IMR-90 (cell line): ENCODE results near the gene MEIS2. TPM values are rescaled to one million over a fixed set of nuclear protein-coding genes. Genes with fewer than 3 reads are reported as not detected.

Source experiments
- ATAC-seq: fragments of 200-7000 bp; cut with Tn5 transposase; 2 replicates; pipeline ENCODE4 v1.9.1; 2020; ENCODE audit warnings: low read depth, mild to moderate bottlenecking, moderate library complexity
- BruUV-seq: library from RNA; stranded (reverse); fragments of 400-500 nt; replicated peaks from 2 replicates; lab custom pipeline; 2021; lab: Mats Ljungman, UMichigan
- CTCF ChIA-PET: fragments of 300-600 bp; formaldehyde crosslinking; extraction: SDS; loops from one replicate; lab custom pipeline; 2021; ENCODE audit warnings: antibody characterized with exemption; lab: Yijun Ruan, JAX
- POLR2A ChIA-PET: fragments of 300-600 bp; sonication (Branson Sonifier 250); formaldehyde crosslinking; loops from one replicate; lab custom pipeline; 2022; ENCODE audit warnings: antibody characterized with exemption; ENCODE audit not compliant: unreplicated experiment; lab: Charles Lee
- DNase-seq: peaks from one replicate; pipeline ENCODE4 v3.0.0; 2013
- H2AFZ ChIP-seq: replicated peaks from 2 replicates; pipeline ENCODE3; 2013; ENCODE audit warnings: low read length, mild to moderate bottlenecking; ENCODE audit not compliant: poor library complexity
- H2AK5ac ChIP-seq: 2 replicates; pipeline ENCODE4 v1.6.1; 2013; ENCODE audit warnings: low read depth, low read length, inconsistent platforms
- H2AK9ac ChIP-seq: replicated peaks from 2 replicates; pipeline ENCODE3; 2013; ENCODE audit warnings: mild to moderate bottlenecking, low read depth, low read length, moderate library complexity; ENCODE audit not compliant: poor library complexity
- H2BK120ac ChIP-seq: 2 replicates; pipeline ENCODE4 v1.6.1; 2013; ENCODE audit warnings: low read depth, low read length, inconsistent platforms
- H2BK15ac ChIP-seq: 3 replicates; pipeline ENCODE4 v1.6.1; 2013; ENCODE audit warnings: low read depth, low read length, inconsistent platforms
- H2BK20ac ChIP-seq: 2 replicates; pipeline ENCODE4 v1.6.1; 2013; ENCODE audit warnings: low read depth, mild to moderate bottlenecking, inconsistent platforms, low read length, moderate library complexity
- H2BK5ac ChIP-seq: 2 replicates; pipeline ENCODE4 v1.6.1; 2013; ENCODE audit warnings: mild to moderate bottlenecking, low read depth, low read length, inconsistent platforms; ENCODE audit not compliant: poor library complexity, severe bottlenecking
- H3K14ac ChIP-seq: replicated peaks from 2 replicates; pipeline ENCODE4 v1.6.1; 2013; ENCODE audit warnings: low read depth, low read length, inconsistent platforms
- H3K18ac ChIP-seq: 2 replicates; pipeline ENCODE4 v1.6.1; 2013; ENCODE audit warnings: low read depth, low read length, control low read depth
- H3K23ac ChIP-seq: 2 replicates; pipeline ENCODE4 v1.6.1; 2013; ENCODE audit warnings: low read depth, low read length, inconsistent platforms
- H3K27ac ChIP-seq: 2 replicates; pipeline ENCODE4 v1.5.1; 2013; ENCODE audit warnings: mild to moderate bottlenecking, control low read depth, low read length; ENCODE audit not compliant: insufficient read depth
- H3K27me3 ChIP-seq: 2 replicates; pipeline ENCODE4 v1.6.1; 2013; ENCODE audit warnings: low read length; ENCODE audit not compliant: control insufficient read depth, insufficient read depth
- H3K36me3 ChIP-seq: 2 replicates; pipeline ENCODE4 v1.6.1; 2013; ENCODE audit warnings: low read length, mixed read lengths; ENCODE audit not compliant: control insufficient read depth, insufficient read depth
- H3K4ac ChIP-seq: 2 replicates; pipeline ENCODE4 v1.6.1; 2013; ENCODE audit warnings: low read depth, low read length, inconsistent platforms
- H3K4me1 ChIP-seq: 2 replicates; pipeline ENCODE4 v1.6.1; 2013; ENCODE audit warnings: low read length, mixed read lengths; ENCODE audit not compliant: control insufficient read depth, insufficient read depth
- H3K4me2 ChIP-seq: 2 replicates; pipeline ENCODE4 v1.6.1; 2013; ENCODE audit warnings: low read depth, mild to moderate bottlenecking, control low read depth, low read length, moderate library complexity
- H3K4me3 ChIP-seq: 2 replicates; pipeline ENCODE4 v1.5.1; 2013; ENCODE audit warnings: low read depth, mild to moderate bottlenecking, control low read depth, low read length, moderate library complexity; ENCODE audit not compliant: insufficient read depth
- H3K56ac ChIP-seq: 2 replicates; pipeline ENCODE4 v1.6.1; 2013; ENCODE audit warnings: low read length, inconsistent platforms; ENCODE audit not compliant: insufficient read depth; ENCODE audit errors: extremely low read depth
- H3K79me1 ChIP-seq, 2 experiments: 2 replicates each; pipeline ENCODE4 v1.6.1; 2013; ENCODE audit warnings: low read length in 2 of 2, inconsistent platforms in 1 of 2, low read depth in 1 of 2
- H3K9ac ChIP-seq: 2 replicates; pipeline ENCODE4 v1.6.1; 2013; ENCODE audit warnings: low read depth, low read length, control low read depth
- H3K9me1 ChIP-seq: 2 replicates; pipeline ENCODE4 v1.6.1; 2013; ENCODE audit warnings: low read length, inconsistent platforms; ENCODE audit not compliant: insufficient read depth
- H3K9me3 ChIP-seq: 2 replicates; pipeline ENCODE4 v1.6.1; 2013; ENCODE audit warnings: low read length; ENCODE audit not compliant: control insufficient read depth, insufficient read depth
- H4K20me1 ChIP-seq: 2 replicates; pipeline ENCODE4 v1.6.1; 2013; ENCODE audit warnings: low read length, inconsistent platforms; ENCODE audit not compliant: insufficient read depth
- H4K5ac ChIP-seq: 2 replicates; pipeline ENCODE4 v1.6.1; 2013; ENCODE audit warnings: mild to moderate bottlenecking, low read depth, low read length, control low read depth
- H4K8ac ChIP-seq, 2 experiments: 2 replicates each; pipeline ENCODE4 v1.6.1; 2013; ENCODE audit warnings: low read depth in 2 of 2, low read length in 2 of 2, control low read depth in 1 of 2, inconsistent platforms in 1 of 2
- H4K91ac ChIP-seq: 2 replicates; pipeline ENCODE4 v1.6.1; 2013; ENCODE audit warnings: low read depth, low read length, inconsistent platforms; ENCODE audit not compliant: insufficient read depth
- BHLHE40 ChIP-seq: fragments of 150-350 bp; IDR thresholded peaks from 2 replicates; pipeline ENCODE4 v1.6.1; 2016; ENCODE audit warnings: mild to moderate bottlenecking, low read depth, low read length
- CHD1 ChIP-seq: IDR thresholded peaks from 2 replicates; pipeline ENCODE4 v1.6.1; 2012; ENCODE audit warnings: low read depth, low read length, improper control_type of control experiment
- FOS ChIP-seq: fragments of 150-350 bp; IDR thresholded peaks from 2 replicates; pipeline ENCODE4 v1.6.1; 2016; ENCODE audit warnings: low read depth, low read length
- MAZ ChIP-seq: IDR thresholded peaks from 2 replicates; pipeline ENCODE4 v1.6.1; 2012; ENCODE audit warnings: low read depth, mild to moderate bottlenecking, low read length, improper control_type of control experiment, moderate library complexity, borderline replicate concordance
- MXI1 ChIP-seq: IDR thresholded peaks from 2 replicates; pipeline ENCODE4 v1.6.1; 2012; ENCODE audit warnings: low read depth, mild to moderate bottlenecking, low read length, moderate library complexity, borderline replicate concordance
- POLR2A ChIP-seq: IDR thresholded peaks from 2 replicates; pipeline ENCODE4 v1.6.1; 2012; ENCODE audit warnings: mild to moderate bottlenecking, low read depth, low read length
- RFX5 ChIP-seq: IDR thresholded peaks from 2 replicates; pipeline ENCODE4 v1.8.0; 2012; ENCODE audit warnings: low read depth, mild to moderate bottlenecking, low read length, moderate library complexity
- SMC3 ChIP-seq: fragments of 150-350 bp; IDR thresholded peaks from 2 replicates; pipeline ENCODE4 v1.6.1; 2016; ENCODE audit warnings: low read depth, mild to moderate bottlenecking, antibody characterized with exemption, low read length, moderate library complexity
- dilution Hi-C: fragments of 300-500 bp; cut with HindIII; formaldehyde crosslinking; loops from one replicate; pipeline ENCODE4 v1.14.3; 2018; ENCODE audit warnings: low sequenced_read_pairs; ENCODE audit not compliant: unreplicated experiment
- in situ Hi-C: fragments of 300-500 bp; cut with MboI; formaldehyde crosslinking; loops from 3 replicates; pipeline ENCODE4 v1.14.3; 2019; ENCODE audit warnings: low sequenced_read_pairs, inconsistent platforms, mixed read lengths
- intact Hi-C: fragments of 100-400 bp; cut with micrococcal nuclease; formaldehyde crosslinking; loops from 2 replicates; pipeline ENCODE4 v1.10.0; 2022
- polyA plus RNA-seq, 3 experiments: library from polyadenylated mRNA; depleted of rRNA; stranded (reverse); fragments of >200 nt; gene quantifications; 2 replicates each; pipeline ENCODE4 v1.2.3, GENCODE V29; 2012; ENCODE audit warnings: low replicate concordance in 1 of 3
- total RNA-seq: library from RNA; depleted of rRNA; stranded (reverse); fragments of >200 nt; gene quantifications from 2 replicates; pipeline ENCODE4 v1.2.3, GENCODE V29; 2012

Gene MEIS2
- total and polyA plus RNA-seq, 2 of the 4 experiments (the other 2 are of a cell fraction) = 70.1 to 71.3 TPM

- Histone ChIP-seq H3K4me3 (no peak overlapping the region), H3K56ac (no peak overlapping the region), H3K9ac (no peak overlapping the region), H3K9me3 (no peaks in the 10 kb centered on the region), H2AK9ac (no peak overlapping the region), H3K4me1 (no peaks in the 10 kb centered on the region), H2AK5ac (no peak overlapping the region), H4K8ac (no peak overlapping the region), H2BK15ac (no peak overlapping the region), H3K27me3 (no peaks in the 10 kb centered on the region; the same call in 1 of the 2 replicates), H3K27ac (no peak overlapping the region), H3K36me3 (no peaks in the 10 kb centered on the region), H3K23ac (no peak overlapping the region), H2BK20ac (no peak overlapping the region), H4K91ac (no peak overlapping the region), H4K20me1 (no peaks in the 10 kb centered on the region), H3K4ac (no peak overlapping the region), H4K5ac (no peak overlapping the region), H3K14ac (no peak overlapping the region), H3K79me1 (no peaks in the 10 kb centered on the region), H2AFZ (no peak overlapping the region), H2BK5ac (no peak overlapping the region), H3K18ac (no peak overlapping the region), H3K9me1 (no peaks in the 10 kb centered on the region), H2BK120ac (no peak overlapping the region), H3K4me2 (no peak overlapping the region)
- intact Hi-C loops (no loop called here), dilution Hi-C loops (no loop called here), in situ Hi-C loops (loop anchor here (25.0 kb wide), 3 partner anchors 637 to 1862 kb away; no protein-coding TSS in a partner anchor)
- BruUV-seq = no TSS peak
- TF ChIP-seq MXI1 (no peak), BHLHE40 (no peak), SMC3 (no peak), FOS (no peak), MAZ (no peak), POLR2A (no peak), RFX5 (no peak), CHD1 (no peak)
- CTCF ChIA-PET = no interaction called here
- POLR2A ChIA-PET = no interaction called here
- no peak for DNase-seq
- no peak for ATAC-seq
These were observed 48.8 kb upstream of the MEIS2 start for GRCh38 chr15:37149146-37149545.
